GM18861 (cell line): ENCODE results near the gene LGSN.
"Not testable (repeated sequence)": the region's sequence is repeated elsewhere in the genome, so short reads cannot be mapped to it uniquely, and the experiment has no call there.

ENCODE experiments used
- ATAC-seq: cut with Tn5 transposase; IDR thresholded peaks from one replicate; pipeline ENCODE4 v1.9.1; 2021; ENCODE audit not compliant: unreplicated experiment

The LGSN gene

GRCh38 chr6:63307581-63308246 lies 12.1 kb downstream of the LGSN start:
- ATAC-seq = peak; percentile 80

GRCh38 chr6:63306420-63306819 lies 13.4 kb downstream of the LGSN start:
- ATAC-seq = no peak

- ATAC-seq = no peak
Observed at GRCh38 chr6:63305277-63305676, 14.5 kb downstream of the LGSN start.

- no peak for ATAC-seq
Observed at GRCh38 chr6:63303476-63303875, 16.3 kb downstream of the LGSN start.

- ATAC-seq = no peak
Observed at GRCh38 chr6:63299667-63300066, 20.1 kb downstream of the LGSN start.

GRCh38 chr6:63295553-63296194 lies 24.1 kb downstream of the LGSN start:
- no peak for ATAC-seq

GRCh38 chr6:63290492-63291058 lies 29.2 kb downstream of the LGSN start:
- no peak for ATAC-seq

GRCh38 chr6:63289269-63289872 lies 30.4 kb downstream of the LGSN start:
- ATAC-seq = no peak

- ATAC-seq = no peak
Observed at GRCh38 chr6:63280639-63281180, 39.1 kb downstream of the LGSN start.

GRCh38 chr6:63278916-63279315 lies 40.9 kb downstream of the LGSN start:
- ATAC-seq = peak; percentile 49

GRCh38 chr6:63275953-63276352 lies 43.8 kb downstream of the LGSN start:
- ATAC-seq = no peak

- not testable (repeated sequence) for ATAC-seq
Observed at GRCh38 chr6:63274795-63275430, 44.9 kb downstream of the LGSN start.

- ATAC-seq = no peak
Observed at GRCh38 chr6:63272397-63272796, 47.4 kb downstream of the LGSN start.

GRCh38 chr6:63269470-63269869 lies 50.3 kb downstream of the LGSN start:
- ATAC-seq = peak; percentile 64

- ATAC-seq = peak; percentile 51
Observed at GRCh38 chr6:63268574-63268973, 51.2 kb downstream of the LGSN start.

- ATAC-seq = no peak
Observed at GRCh38 chr6:63267828-63268227, 52.0 kb downstream of the LGSN start.

GRCh38 chr6:63267046-63267445 lies 52.7 kb downstream of the LGSN start:
- no peak for ATAC-seq

GRCh38 chr6:63263444-63263843 lies 56.3 kb downstream of the LGSN start:
- ATAC-seq = no peak

GRCh38 chr6:63261820-63262219 lies 58.0 kb downstream of the LGSN start:
- ATAC-seq = no peak

- ATAC-seq = no peak
Observed at GRCh38 chr6:63259153-63259552, 60.6 kb downstream of the LGSN start.

GRCh38 chr6:63249875-63250482 lies 69.8 kb downstream of the LGSN start:
- no peak for ATAC-seq
